Umbilical cord (tissue), 2 donors: ENCODE measurements around the gene ZBTB16. TPM values are rescaled to one million over a fixed set of nuclear protein-coding genes. Genes with fewer than 3 reads are reported as not detected.

Source experiments
- DNase-seq: peaks from one replicate; pipeline ENCODE4 v3.0.0-alpha.2; 2015; ENCODE audit warnings: low spot score
- total RNA-seq: library from RNA; depleted of rRNA; stranded (reverse); fragments of >200 nt; gene quantifications from one replicate; pipeline ENCODE4 v1.2.3, GENCODE V29; 2014; ENCODE audit warnings: low replicate concordance; ENCODE audit not compliant: insufficient read depth

Gene ZBTB16
- total RNA-seq, 1 donor from 2014 or later = 83.3 TPM

- no peak for DNase-seq
Measured at GRCh38 chr11:114130115-114130576, 70.6 kb downstream of the ZBTB16 start.

GRCh38 chr11:114130629-114131277 is 71.2 kb downstream of the ZBTB16 start:
- DNase-seq = peak; percentile 78

- no peak for DNase-seq
Measured at GRCh38 chr11:114131461-114131864, 72.0 kb downstream of the ZBTB16 start.

- no peak for DNase-seq
Measured at GRCh38 chr11:114132417-114132816, 72.9 kb downstream of the ZBTB16 start.

GRCh38 chr11:114132944-114133394 is 73.5 kb downstream of the ZBTB16 start:
- DNase-seq = peak; percentile 73

GRCh38 chr11:114133548-114134329 is 74.2 kb downstream of the ZBTB16 start:
- DNase-seq = no peak

- DNase-seq = peak; percentile 91
Measured at GRCh38 chr11:114134870-114135269, 75.4 kb downstream of the ZBTB16 start.

GRCh38 chr11:114135737-114136151 is 76.2 kb downstream of the ZBTB16 start:
- no peak for DNase-seq

- DNase-seq = no peak
Measured at GRCh38 chr11:114136686-114137640, 77.5 kb downstream of the ZBTB16 start.

- no peak for DNase-seq
Measured at GRCh38 chr11:114137838-114138237, 78.3 kb downstream of the ZBTB16 start.

- no peak for DNase-seq
Measured at GRCh38 chr11:114138411-114138810, 78.9 kb downstream of the ZBTB16 start.

- no peak for DNase-seq
Measured at GRCh38 chr11:114140826-114141225, 81.3 kb downstream of the ZBTB16 start.

GRCh38 chr11:114141863-114142580 is 82.5 kb downstream of the ZBTB16 start:
- no peak for DNase-seq

GRCh38 chr11:114142707-114143106 is 83.2 kb downstream of the ZBTB16 start:
- no peak for DNase-seq

- DNase-seq = no peak
Measured at GRCh38 chr11:114145166-114145775, 85.8 kb downstream of the ZBTB16 start.

GRCh38 chr11:114147375-114148012 is 88.0 kb downstream of the ZBTB16 start:
- peak; percentile 88 for DNase-seq

- peak; percentile 67 for DNase-seq
Measured at GRCh38 chr11:114148013-114148382, 88.5 kb downstream of the ZBTB16 start.

GRCh38 chr11:114149689-114150407 is 90.3 kb downstream of the ZBTB16 start:
- DNase-seq = peak; percentile 46

- no peak for DNase-seq
Measured at GRCh38 chr11:114150671-114151070, 91.2 kb downstream of the ZBTB16 start.
